GM18909 (cell line): ENCODE data around the gene LPP.
A peak's percentile ranks its signal among the peaks of the same experiment; 100 is the strongest.

Experiments
- ATAC-seq: cut with Tn5 transposase; IDR thresholded peaks from one replicate; pipeline ENCODE4 v1.9.1; 2021; ENCODE audit warnings: mild to moderate bottlenecking; ENCODE audit not compliant: unreplicated experiment, poor library complexity

Gene LPP

GRCh38 chr3:188287762-188288505, 134.0 kb downstream of the LPP start:
- no peak for ATAC-seq

DNA sequence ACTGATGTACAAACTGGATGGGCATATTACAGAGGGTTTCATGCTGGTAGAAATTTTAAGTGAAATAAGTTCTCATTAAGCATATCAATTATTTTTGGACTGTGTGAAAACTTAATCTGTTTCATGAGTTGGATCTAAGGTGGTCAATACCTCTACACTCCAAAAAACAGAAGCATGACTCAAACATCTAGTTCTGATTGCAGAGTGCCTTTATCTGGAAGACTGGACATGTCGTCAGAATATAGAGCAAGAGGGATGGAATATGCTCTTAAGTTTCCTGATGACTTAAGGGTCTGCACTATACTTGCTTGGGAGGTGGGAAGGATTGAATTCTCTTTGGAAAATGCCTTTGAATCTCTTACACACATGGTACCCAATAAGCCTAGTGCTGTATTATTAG, 138.3 kb downstream of the LPP start:
- no peak for ATAC-seq

GRCh38 chr3:188292827-188293226, 138.9 kb downstream of the LPP start:
- ATAC-seq = no peak

- ATAC-seq = no peak
Measured at GRCh38 chr3:188294113-188294512, 140.2 kb downstream of the LPP start.

GRCh38 chr3:188294823-188295487, 141.0 kb downstream of the LPP start:
- no peak for ATAC-seq

GRCh38 chr3:188295876-188296275, 141.9 kb downstream of the LPP start:
- ATAC-seq = no peak

- ATAC-seq = no peak
Measured at GRCh38 chr3:188296761-188297612, 143.0 kb downstream of the LPP start.

GRCh38 chr3:188298585-188298984, 144.6 kb downstream of the LPP start:
- ATAC-seq = no peak

DNA sequence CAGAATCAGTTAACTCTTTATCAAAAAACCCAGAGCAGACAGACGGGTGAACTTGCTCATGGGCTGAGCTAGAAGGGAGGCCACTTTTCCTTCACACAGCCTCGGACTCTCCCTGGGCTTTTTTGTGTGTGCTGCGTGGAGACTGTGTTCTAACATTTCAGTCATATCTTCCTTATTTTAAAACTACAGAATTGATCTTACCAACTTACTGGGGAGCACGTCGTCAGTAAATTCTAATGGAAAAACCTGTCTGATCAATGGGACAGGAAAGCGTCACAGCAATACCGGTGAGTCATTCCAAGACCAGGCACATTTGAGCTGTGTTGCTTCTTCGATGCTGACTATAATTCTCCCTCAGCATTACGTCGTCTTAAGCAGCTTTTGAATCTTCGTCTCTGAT, 145.1 kb downstream of the LPP start:
- no peak for ATAC-seq

GRCh38 chr3:188299708-188300107, 145.8 kb downstream of the LPP start:
- ATAC-seq = no peak

DNA sequence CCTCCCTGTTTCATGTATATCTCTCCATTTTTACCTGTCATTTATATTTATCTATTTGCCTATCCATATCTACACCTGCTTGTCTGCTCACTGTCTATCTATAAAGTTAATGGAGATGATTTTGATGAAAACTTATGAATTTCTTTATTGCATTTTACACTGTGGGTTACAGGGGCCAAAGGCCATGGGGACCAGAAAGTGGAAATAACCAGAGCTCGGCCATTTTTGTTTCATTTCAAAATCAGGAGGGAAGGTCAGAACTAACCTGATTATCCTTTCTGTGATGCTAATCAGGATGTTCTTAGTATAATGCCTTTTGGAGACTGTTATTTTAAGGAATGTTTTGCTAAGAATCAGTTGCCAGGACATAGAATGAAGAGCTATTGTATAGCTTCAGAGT, 147.2 kb downstream of the LPP start:
- ATAC-seq = no peak

GRCh38 chr3:188303286-188303799, 149.4 kb downstream of the LPP start:
- no peak for ATAC-seq

DNA sequence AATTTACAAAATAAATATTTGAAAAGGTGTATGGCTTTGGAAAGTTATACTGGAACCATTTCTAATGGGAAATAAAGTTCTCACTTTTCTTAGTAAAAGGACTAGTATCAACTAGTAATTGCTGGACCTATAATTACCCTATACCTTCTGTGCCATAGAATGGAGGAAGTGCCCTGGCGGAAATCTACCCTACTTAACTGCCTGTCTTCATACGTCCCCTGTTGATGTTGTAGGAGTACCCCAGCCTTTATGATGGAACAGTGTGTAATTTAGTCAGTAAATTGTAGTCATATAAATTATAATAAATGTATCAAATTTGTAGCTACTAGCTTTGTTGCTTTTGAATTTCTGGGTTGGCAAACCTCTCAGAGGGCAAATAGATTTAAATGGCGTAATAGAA, 149.9 kb downstream of the LPP start:
- ATAC-seq = no peak

DNA sequence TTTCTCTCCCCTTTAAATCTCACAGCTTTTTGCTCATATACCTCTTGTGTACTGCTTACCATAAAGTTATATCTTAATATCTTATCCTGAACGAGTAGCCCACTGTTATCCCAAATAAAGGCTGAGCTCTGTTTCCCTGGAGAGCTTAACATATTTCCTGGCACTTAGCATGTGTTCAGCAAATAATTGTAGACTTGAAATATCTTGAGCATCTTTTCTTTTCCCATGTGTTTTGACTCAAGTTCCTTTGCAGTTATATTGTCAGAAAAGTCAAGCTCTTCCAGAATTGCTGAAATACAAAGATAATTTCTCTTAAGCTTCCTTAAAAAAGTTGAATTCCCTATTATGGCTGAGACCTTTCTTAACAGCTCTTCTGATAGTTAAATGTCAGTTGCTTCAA, 150.5 kb downstream of the LPP start:
- no peak for ATAC-seq

GRCh38 chr3:188305220-188305619, 151.3 kb downstream of the LPP start:
- no peak for ATAC-seq

GRCh38 chr3:188306435-188307005, 152.6 kb downstream of the LPP start:
- no peak for ATAC-seq

- ATAC-seq = peak; percentile 98
Measured at GRCh38 chr3:188309437-188310269, 155.7 kb downstream of the LPP start.

DNA sequence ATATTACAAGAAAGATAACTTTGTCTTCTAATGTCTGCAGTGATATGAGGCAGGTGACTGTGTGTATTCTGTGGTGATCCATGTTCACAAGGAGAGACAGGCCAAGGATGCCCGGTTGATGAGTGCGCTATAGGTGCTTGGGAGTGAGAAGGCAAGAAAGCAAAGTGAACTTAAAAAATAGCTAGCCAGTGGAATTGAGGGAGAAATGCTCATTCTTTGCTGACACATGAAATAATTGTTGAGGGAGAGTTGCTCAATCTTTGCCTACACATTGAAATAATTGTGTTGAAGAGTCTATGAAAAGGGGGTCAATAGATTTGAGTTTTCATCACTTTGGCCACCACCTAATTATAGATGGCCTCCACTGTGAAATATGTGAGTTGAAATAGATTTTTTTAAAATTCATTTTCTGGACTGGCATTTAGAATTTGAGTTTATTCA, 156.3 kb downstream of the LPP start:
- ATAC-seq = no peak

DNA sequence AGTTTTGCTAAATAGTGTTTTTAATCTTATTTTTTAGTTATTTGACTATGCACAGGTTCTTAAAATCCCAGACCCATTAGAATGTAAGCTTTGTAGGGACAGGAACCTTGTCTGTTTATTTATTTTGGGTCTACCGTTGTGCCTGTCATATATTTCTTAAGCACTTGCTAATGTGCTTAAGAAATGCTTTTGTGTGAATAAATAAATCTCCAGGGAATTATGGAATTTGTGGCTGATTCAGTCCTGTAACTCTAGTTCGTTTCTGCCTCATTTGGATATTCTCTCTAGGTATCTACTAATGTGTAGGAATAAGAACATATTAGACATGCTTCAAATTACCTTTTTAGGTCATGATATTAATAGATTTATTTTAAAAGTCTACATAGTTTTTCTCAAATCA, 161.6 kb downstream of the LPP start:
- no peak for ATAC-seq
